AG09309 (cell line): ENCODE measurements around the gene CHIC2.
"Not testable (repeated sequence)": the region's sequence is repeated elsewhere in the genome, so short reads cannot be mapped to it uniquely, and the experiment has no call there.

Source experiments
- DNase-seq: peaks from one replicate; pipeline ENCODE4 v3.0.0-alpha.2; 2010; ENCODE audit warnings: low read depth
- H3K4me3 ChIP-seq: 2 replicates; pipeline ENCODE4 v1.5.1; 2011; ENCODE audit warnings: mild to moderate bottlenecking, low read depth, low read length, moderate library complexity; ENCODE audit not compliant: control insufficient read depth
- TF ChIP-seq, protein P1 (sequence below): IDR thresholded peaks from 2 replicates; pipeline ENCODE4 v1.5.1; 2011; ENCODE audit warnings: mild to moderate bottlenecking, low read depth, low read length, inconsistent platforms; ENCODE audit not compliant: insufficient read depth, control insufficient read depth; ENCODE audit errors: missing control alignments

The CHIC2 gene

DNA sequence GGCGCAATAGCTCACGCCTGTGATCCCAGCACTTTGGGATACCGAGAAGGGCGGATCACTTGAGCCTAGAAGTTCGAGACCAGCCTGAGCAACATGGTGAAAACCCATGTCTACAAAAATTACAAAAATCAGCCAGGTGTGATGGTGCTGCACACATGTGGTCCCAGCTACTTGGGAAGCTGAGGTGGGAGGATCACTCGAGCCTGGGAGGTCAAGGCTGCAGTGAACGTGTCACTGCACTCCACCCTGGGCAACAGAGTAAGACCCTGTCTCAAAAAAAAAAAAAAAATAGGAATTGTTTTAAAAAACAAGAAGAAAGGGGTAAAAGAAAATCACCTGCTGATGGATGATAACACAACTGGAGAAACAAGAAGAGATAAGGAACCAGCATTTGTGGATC is 38.8 kb downstream of the CHIC2 start:
- H3K4me3 ChIP-seq = no peak overlapping the region
- TF ChIP-seq, protein P1, sequence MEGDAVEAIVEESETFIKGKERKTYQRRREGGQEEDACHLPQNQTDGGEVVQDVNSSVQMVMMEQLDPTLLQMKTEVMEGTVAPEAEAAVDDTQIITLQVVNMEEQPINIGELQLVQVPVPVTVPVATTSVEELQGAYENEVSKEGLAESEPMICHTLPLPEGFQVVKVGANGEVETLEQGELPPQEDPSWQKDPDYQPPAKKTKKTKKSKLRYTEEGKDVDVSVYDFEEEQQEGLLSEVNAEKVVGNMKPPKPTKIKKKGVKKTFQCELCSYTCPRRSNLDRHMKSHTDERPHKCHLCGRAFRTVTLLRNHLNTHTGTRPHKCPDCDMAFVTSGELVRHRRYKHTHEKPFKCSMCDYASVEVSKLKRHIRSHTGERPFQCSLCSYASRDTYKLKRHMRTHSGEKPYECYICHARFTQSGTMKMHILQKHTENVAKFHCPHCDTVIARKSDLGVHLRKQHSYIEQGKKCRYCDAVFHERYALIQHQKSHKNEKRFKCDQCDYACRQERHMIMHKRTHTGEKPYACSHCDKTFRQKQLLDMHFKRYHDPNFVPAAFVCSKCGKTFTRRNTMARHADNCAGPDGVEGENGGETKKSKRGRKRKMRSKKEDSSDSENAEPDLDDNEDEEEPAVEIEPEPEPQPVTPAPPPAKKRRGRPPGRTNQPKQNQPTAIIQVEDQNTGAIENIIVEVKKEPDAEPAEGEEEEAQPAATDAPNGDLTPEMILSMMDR = no peak
- no peak for DNase-seq

DNA sequence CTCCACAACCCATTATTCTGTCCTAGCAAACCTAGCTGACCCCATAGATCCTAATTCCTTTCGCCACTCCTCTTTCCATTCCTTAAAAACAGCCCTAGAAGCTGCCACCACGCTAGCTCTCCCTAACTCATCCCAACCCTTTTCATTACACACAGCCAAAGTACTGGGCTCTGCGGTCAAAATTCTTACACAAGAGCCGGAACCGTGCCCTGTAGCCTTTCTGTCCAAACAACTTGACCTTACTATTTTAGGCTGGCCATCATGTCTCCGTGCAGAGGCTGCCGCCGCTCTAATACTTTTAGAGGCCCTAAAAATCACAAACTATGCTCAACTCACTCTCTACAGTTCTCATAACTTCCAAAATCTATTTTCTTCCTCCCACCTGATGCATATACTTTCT is 41.4 kb downstream of the CHIC2 start:
- DNase-seq, H3K4me3 ChIP-seq: not testable (repeated sequence)

DNA sequence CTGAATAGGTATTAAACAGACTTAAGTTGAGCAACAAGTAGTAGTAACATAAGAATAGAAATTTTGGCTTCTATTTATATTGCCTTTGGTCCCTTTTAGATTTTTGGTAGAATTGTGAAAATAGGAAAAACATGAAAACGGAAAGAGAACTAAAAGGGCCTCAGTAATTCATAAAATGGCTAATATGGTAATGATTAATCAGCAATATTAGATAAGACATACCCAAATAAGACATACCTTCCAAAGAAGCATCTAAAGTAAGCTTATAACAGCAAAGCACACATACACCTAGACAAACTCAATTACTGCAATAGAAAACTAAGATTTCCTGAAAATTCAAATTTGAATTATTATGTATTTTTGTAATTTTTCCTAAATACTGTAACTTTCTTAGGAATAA is 46.4 kb downstream of the CHIC2 start:
- no peak for DNase-seq
- H3K4me3 ChIP-seq = no peak overlapping the region
- TF ChIP-seq, protein P1 = no peak

DNA sequence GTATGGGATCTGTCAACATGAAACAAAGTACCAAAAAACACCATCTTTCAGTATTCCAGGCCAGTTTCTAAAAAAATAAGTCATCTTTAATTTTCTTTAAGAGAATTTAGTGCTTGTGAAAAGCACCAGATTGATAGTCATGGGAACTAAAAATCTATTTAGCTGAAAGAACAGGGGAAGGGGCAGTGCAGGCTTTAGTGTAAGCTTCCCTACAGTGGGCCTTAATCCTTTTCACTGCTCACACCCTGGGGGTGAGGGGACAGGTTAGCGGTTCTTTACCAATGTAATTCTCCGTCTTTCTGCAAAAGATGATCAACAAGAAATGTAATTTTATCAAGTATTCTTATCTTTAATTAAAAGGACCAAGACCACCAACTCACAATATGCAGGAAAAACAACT is 47.1 kb downstream of the CHIC2 start:
- no peak for DNase-seq
- TF ChIP-seq, protein P1 = no peak
- no peak overlapping the region for H3K4me3 ChIP-seq

DNA sequence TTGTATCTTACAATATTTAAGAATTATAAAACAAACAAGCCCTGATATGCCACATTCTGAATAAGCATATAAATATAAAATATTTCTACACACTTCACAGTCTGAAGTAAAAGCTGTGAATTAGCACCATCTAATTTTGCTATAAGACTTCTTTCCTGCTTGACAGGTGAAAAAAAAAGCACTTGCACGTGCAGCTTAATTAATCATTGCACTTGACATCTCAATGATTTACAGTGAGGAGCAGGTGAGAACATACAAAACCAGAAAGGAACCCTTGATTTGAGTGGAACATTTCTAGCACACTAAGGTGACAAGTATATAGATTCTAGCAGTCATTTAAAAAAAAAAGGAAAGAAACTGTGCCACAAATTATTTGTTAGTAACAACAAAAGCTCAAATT is 47.9 kb downstream of the CHIC2 start:
- no peak overlapping the region for H3K4me3 ChIP-seq
- TF ChIP-seq, protein P1 = no peak
- no peak for DNase-seq

DNA sequence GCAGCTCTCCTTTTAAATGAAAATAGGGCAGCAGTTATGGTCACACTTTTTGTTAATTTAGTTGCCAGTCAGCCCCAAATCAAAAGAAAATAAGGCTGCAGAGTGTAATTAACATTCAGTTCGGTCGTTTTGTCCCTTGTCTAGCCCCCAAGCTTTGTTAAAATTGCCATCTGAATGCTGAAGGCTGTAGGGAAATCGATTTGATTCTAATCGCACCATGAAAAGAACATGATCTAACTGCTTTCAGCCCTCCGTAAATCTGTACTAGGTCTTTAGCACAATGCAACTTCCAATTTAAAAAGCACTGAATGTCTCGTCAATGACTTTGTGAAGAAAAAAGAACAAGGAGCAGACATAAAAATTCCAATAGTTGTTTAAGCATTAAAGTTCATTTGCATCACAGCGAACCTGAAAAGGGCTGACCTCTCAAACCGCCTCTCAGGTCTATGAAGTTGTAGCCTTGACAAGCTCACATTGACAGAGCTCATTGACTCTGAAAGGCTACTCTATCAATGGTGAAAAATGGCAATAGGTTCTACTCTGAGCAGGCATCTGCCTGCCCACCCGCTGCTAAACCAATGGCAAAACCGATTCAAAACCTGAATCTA is 48.9 kb downstream of the CHIC2 start:
- DNase-seq = no peak
- TF ChIP-seq, protein P1 = no peak
- no peak overlapping the region for H3K4me3 ChIP-seq

DNA sequence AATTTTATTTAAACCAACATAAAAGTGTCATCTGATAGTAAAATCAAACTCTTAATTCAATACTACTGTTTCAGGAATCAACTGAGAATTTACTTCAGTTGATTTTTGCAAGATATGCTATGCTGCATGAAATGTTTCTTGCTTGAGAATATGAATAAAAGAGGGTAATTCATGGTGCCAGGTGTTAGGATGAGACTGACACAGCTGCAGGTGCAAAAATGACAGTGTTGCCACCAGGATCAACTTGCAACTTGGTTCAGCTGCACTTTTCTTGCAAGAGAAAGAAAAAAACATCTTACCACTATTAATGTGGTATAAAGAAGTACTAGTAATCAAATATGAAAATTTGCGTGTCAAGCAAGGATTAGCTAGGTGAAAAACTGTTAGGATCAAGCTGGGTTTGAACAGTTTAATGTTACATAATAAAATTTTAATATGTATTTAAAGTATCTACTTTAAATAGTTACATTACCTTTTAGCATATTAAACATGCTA is 49.7 kb downstream of the CHIC2 start:
- TF ChIP-seq, protein P1 = no peak
- H3K4me3 ChIP-seq = no peak overlapping the region
- no peak for DNase-seq
